GM23338 (cell line): ENCODE results near the gene MUS81.

Experiments
- EZH2 ChIP-seq: fragments of 200-600 bp; sonication (generic); IDR thresholded peaks from one replicate; pipeline ENCODE4 v1.8.0; 2017; ENCODE audit warnings: antibody characterized with exemption, mild to moderate bottlenecking, low read depth; ENCODE audit not compliant: unreplicated experiment
- TF ChIP-seq, protein P1 (sequence below), 2 experiments: fragments of 200-600 bp in 1 of 2; sonication (generic) in 1 of 2; conservative IDR thresholded peaks; 2 replicates each; pipeline versions ENCODE4 v1.5.1 to v1.6.1; 2016 to 2017; ENCODE audit warnings: antibody characterized with exemption in 2 of 2, low read depth in 2 of 2, mild to moderate bottlenecking in 2 of 2, moderate library complexity in 1 of 2

GRCh38 chr11:65822776-65823528 lies 37.3 kb upstream of the MUS81 start:
- TF ChIP-seq, protein P1, sequence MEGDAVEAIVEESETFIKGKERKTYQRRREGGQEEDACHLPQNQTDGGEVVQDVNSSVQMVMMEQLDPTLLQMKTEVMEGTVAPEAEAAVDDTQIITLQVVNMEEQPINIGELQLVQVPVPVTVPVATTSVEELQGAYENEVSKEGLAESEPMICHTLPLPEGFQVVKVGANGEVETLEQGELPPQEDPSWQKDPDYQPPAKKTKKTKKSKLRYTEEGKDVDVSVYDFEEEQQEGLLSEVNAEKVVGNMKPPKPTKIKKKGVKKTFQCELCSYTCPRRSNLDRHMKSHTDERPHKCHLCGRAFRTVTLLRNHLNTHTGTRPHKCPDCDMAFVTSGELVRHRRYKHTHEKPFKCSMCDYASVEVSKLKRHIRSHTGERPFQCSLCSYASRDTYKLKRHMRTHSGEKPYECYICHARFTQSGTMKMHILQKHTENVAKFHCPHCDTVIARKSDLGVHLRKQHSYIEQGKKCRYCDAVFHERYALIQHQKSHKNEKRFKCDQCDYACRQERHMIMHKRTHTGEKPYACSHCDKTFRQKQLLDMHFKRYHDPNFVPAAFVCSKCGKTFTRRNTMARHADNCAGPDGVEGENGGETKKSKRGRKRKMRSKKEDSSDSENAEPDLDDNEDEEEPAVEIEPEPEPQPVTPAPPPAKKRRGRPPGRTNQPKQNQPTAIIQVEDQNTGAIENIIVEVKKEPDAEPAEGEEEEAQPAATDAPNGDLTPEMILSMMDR (conservative IDR thresholded peaks at IDR 0.05; ENCODE audit: low read depth in 2 of 2) = no peak
- no peak for TF ChIP-seq EZH2
